Astrocyte of the cerebellum (primary cell): ENCODE results near the gene ATRNL1.
"Not testable (repeated sequence)": the region's sequence is repeated elsewhere in the genome, so short reads cannot be mapped to it uniquely, and the experiment has no call there.

ENCODE experiments used
- DNase-seq: peaks from one replicate; pipeline ENCODE4 v3.0.0-alpha.2; 2011; ENCODE audit warnings: low read depth
- H3K4me3 ChIP-seq: 2 replicates; pipeline ENCODE4 v1.5.1; 2011; ENCODE audit warnings: mild to moderate bottlenecking, low read depth, low read length, moderate library complexity
- in situ Hi-C: cut with HindIII; loops from 2 replicates; pipeline ENCODE4 v1.10.0; 2017; ENCODE audit warnings: low sequenced_read_pairs
- TF ChIP-seq, protein P1 (sequence below): IDR thresholded peaks from 2 replicates; pipeline ENCODE4 v1.5.1; 2012; ENCODE audit warnings: low read length, low read depth, moderate library complexity, mild to moderate bottlenecking; ENCODE audit errors: missing control alignments

ATRNL1 gene

GRCh38 chr10:115390607-115391006 is 297.4 kb downstream of the ATRNL1 start:
- no peak for DNase-seq
- in situ Hi-C loops = no loop called here
- no peak overlapping the region for H3K4me3 ChIP-seq
- TF ChIP-seq, protein P1, sequence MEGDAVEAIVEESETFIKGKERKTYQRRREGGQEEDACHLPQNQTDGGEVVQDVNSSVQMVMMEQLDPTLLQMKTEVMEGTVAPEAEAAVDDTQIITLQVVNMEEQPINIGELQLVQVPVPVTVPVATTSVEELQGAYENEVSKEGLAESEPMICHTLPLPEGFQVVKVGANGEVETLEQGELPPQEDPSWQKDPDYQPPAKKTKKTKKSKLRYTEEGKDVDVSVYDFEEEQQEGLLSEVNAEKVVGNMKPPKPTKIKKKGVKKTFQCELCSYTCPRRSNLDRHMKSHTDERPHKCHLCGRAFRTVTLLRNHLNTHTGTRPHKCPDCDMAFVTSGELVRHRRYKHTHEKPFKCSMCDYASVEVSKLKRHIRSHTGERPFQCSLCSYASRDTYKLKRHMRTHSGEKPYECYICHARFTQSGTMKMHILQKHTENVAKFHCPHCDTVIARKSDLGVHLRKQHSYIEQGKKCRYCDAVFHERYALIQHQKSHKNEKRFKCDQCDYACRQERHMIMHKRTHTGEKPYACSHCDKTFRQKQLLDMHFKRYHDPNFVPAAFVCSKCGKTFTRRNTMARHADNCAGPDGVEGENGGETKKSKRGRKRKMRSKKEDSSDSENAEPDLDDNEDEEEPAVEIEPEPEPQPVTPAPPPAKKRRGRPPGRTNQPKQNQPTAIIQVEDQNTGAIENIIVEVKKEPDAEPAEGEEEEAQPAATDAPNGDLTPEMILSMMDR = no peak

DNA sequence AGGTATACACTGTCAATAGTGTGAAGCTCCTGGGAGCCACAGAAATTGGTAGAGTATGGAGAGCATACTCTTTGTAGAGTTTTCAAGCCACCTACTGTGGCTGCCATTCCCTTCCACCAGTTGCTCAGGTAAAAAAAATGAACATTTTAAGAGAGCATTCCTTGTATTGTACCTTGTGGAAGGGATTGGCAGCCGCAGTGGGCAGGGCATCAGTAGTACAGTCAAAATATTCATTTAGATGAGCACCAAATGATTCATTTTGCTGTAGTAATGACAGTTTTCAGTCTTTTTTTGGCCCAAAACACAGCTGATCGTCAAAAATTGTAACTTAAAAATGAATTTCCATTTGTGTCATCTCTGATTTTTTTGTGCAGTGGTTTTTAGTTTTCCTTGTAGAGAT is 304.9 kb downstream of the ATRNL1 start:
- in situ Hi-C loops = no loop called here
- no peak for DNase-seq
- TF ChIP-seq, protein P1 = no peak
- H3K4me3 ChIP-seq = no peak overlapping the region

DNA sequence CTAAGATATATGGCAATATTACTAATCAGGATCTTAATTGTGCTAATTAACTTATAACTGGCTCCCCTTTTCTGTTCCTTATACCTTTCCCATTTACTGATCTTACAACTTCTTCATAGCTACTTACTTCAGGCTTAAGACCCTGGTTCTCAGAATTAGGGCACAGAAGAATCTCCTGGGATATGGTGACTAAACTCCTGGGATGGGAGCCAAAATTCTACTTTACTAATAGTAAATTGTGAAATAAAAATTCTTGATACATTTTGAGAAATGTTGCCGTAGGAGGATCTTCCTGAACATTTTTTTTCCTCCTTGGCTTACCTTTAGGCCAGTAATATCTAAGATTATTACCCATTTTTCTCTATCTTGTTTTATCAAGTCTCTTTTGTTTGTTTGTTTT is 309.5 kb downstream of the ATRNL1 start:
- TF ChIP-seq, protein P1 = no peak
- peak; percentile 69 for DNase-seq
- no peak overlapping the region for H3K4me3 ChIP-seq
- in situ Hi-C loops = no loop called here

- in situ Hi-C loops, DNase-seq, H3K4me3 ChIP-seq: not testable (repeated sequence)
Measured at GRCh38 chr10:115405838-115406237, 312.7 kb downstream of the ATRNL1 start.

DNA sequence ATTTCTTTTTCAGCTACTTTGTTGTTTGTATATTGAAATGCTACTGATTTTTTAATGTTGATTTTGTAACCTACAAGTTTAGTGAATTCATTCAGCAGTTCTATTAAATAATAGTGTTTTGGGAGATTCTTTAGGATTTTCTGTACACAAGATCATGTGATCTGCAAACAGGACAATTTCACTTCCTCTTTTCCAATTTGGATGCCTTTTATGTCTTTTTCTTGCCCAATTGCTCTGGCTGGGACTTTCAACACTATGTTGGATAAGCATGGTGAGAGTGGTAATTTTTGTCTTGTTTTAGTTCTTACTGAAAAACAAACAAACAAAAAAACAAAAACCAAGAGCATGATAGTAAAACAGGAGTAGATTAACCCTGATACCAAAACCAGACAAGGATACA is 316.2 kb downstream of the ATRNL1 start:
- TF ChIP-seq, protein P1 = no peak
- in situ Hi-C loops = no loop called here
- no peak for DNase-seq
- H3K4me3 ChIP-seq = no peak overlapping the region

DNA sequence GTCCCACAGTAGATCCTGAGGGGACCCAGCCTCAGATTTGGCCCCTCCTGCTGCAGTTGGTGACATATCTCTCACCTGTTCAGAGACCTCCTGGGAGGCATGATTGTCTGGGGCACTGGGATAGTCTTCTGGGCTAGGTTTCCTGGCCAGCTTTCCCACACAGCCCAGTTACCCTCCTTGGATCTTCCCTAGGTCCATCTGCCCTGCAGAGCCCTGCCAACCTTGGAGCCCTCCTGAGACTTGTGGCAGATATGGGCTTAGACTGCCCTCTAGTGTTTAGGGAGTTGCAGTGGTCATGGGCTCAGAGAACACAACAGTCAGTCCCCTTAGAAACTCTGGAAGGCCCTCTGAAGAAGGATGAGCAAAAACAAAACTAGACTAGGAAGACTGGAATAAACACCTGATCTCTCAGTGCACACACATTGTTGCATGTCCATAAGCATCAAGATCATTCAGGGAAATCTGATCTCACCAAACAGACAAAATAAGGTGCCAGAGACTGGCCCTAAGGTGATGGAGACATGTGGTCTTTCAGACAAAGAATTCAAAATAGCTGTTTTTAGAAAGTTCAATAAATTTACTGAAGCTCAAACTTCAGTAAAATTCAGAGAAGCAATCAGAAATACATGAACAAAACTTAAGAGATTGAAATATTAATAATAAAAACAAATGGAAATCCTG is 324.6 kb downstream of the ATRNL1 start:
- in situ Hi-C loops = no loop called here
- TF ChIP-seq, protein P1 = peak; percentile 91

GRCh38 chr10:115422624-115423023 is 329.5 kb downstream of the ATRNL1 start:
- TF ChIP-seq, protein P1 = no peak
- H3K4me3 ChIP-seq = no peak overlapping the region
- in situ Hi-C loops = no loop called here
- no peak for DNase-seq

More for the DNA sequence above, 324.6 kb downstream of the ATRNL1 start:
- no peak overlapping the region for H3K4me3 ChIP-seq
- peak; percentile 45 for DNase-seq
